ENCODE measurements around the gene LRG1. TPM values are rescaled to one million over a fixed set of nuclear protein-coding genes. Genes with fewer than 3 reads are reported as not detected.

The LRG1 gene
- total and polyA plus RNA-seq, 8 donors: 2.1 to 23.3 (median 7.6) TPM; not detected in 1

DNA sequence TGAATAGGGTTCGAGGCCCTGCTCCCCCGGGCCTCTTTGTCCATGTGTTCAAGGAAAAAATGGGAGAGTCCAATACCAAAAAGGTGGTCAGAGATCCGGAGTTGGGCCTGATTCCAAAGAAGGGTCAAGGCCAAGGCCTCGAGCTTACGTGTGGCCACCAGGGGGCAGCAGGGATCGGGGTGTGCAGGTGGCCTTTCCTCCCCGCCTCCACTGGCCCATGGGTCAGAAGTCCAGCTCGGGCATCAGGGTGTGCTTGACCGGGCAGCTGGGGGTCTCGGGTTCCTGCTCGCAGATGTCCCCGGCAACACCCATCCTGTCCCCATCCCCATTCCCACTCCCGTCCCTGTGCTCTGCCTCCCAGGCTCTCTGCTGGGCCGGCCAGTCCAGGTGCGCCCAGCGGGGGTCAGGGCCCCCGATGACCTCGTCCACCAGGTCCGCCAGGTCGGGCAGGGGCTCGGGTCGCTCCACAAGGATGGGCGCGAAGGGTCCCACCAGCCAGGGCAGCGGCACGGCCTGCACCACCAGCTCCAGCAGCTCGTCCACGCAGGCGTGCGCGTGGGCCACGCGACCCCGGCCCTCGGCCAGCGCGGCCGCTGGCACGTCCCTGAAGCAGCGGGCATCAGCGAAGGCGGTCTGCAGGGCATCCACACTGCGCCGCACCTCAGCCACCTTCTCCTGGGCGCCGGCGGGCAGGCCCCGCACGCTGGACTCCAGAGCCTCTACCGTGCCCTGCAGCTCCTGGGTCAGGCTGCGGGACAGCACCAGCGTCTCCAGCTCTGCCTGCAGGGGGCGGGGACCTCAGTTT, 16.3 kb downstream of the LRG1 start:
- TF ChIP-seq POLR2A (IDR thresholded peaks at IDR 0.05) (no peak), EP300 (IDR thresholded peaks at IDR 0.05) (no peak), POLR2AphosphoS5 (IDR thresholded peaks at IDR 0.05) (no peak), CTCF (IDR thresholded peaks at IDR 0.05) (peak in 5 of 7 experiments; percentile 22 to 64 (median 46))
- Histone ChIP-seq H3K4me3 (no peak overlapping the region), H3K27ac (no peak overlapping the region), H3K27me3 (peaks cover 0 to 5% (median 0%) of the 10 kb centered on the region in 3 donors), H3K9me3 (no peaks in the 10 kb centered on the region), H3K4me1 (peaks cover 8 to 21% (median 15%) of the 10 kb centered on the region in 4 donors), H3K36me3 (no peaks in the 10 kb centered on the region)
- intact Hi-C loops (cut with DNase I; ENCODE audit: low total_unique reads): no loop called here
- DNase-seq: peak; percentile 55 to 69
- 31 to 77% (median 73%) methylated on average over 2 to 53 of the region's 53 CpGs for WGBS, 5 donors

DNA sequence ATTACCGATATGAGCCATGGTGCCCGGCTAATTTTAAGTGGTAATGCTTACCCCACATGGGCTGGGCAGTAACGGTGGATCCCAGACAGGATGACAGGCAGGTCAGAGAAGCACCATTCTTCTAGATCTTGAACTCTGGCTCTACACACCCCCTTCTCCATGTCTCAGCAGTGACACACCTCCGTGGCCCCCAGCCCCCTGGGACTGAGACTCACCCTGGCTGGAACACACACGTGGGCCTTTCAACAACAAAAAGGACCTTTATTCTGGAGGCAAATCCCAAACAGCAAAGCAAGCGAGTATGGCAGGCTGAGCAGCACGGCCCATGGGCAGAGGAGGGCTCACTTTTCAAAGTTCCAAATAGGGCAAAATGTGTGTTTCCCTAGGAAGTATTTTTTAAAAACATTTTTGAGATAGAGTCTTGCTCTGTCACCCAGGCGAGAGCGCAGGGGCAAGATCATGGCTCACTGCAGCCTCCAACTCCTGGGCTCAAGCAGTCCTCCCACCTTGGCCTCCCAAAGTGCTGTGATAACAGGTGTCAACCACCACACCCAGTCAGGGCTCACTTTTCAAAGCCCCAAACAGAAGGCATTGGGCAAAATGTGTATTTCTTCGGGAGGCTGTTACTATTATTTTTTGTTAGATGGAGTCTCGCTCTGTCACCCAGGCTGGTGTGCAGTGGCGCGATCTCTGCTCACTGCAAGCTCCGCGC, 17.4 kb downstream of the LRG1 start:
- intact Hi-C loops (cut with DNase I; ENCODE audit: low total_unique reads): no loop called here
- no peaks in the 10 kb centered on the region for H3K9me3 ChIP-seq
- DNase-seq: no peak
- H3K27me3 ChIP-seq: peaks cover 0 to 5% (median 0%) of the 10 kb centered on the region in 3 donors
- H3K4me1 ChIP-seq: peaks cover 13 to 30% (median 23%) of the 10 kb centered on the region in 4 donors
- WGBS, 5 donors: 88 to 95% (median 91%) methylated on average over 13 to 15 of the region's 15 CpGs
- TF ChIP-seq CTCF (IDR thresholded peaks at IDR 0.05): no peak
- TF ChIP-seq EP300 (IDR thresholded peaks at IDR 0.05): no peak
- TF ChIP-seq POLR2AphosphoS5 (IDR thresholded peaks at IDR 0.05): no peak
- no peak for TF ChIP-seq POLR2A (IDR thresholded peaks at IDR 0.05)
- no peak overlapping the region for H3K27ac ChIP-seq
- H3K4me3 ChIP-seq: no peak overlapping the region
- H3K36me3 ChIP-seq: no peaks in the 10 kb centered on the region

DNA sequence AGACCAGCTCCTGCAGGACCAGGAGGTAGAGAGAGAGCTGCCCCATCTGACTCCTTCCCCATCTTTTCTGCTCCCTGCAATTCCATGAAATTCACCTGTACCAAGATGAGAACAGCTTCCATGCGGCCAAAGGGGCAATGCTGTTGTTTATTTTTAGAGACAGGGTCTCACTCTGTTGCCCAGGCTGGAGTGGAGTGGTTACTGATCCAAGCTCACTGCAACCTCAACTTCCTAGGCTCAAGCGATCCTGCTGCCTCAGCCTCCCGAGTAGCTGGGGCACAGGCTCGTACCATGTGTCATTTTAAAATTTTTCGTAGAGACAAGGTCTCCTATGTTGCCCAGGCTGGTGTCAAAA, 18.0 kb downstream of the LRG1 start:
- Histone ChIP-seq H3K4me1 (peaks cover 13 to 32% (median 24%) of the 10 kb centered on the region in 4 donors), H3K27ac (peak overlapping the region in 1 of 5 donors; percentile 89), H3K36me3 (no peaks in the 10 kb centered on the region), H3K27me3 (peaks cover 0 to 10% (median 0%) of the 10 kb centered on the region in 3 donors), H3K4me3 (no peak overlapping the region), H3K9me3 (no peaks in the 10 kb centered on the region)
- WGBS, 5 donors: 87 to 93% (median 91%) methylated on average over 5 of the region's 5 CpGs
- no peak for DNase-seq
- intact Hi-C loops (cut with DNase I; ENCODE audit: low total_unique reads): no loop called here
- TF ChIP-seq EP300 (IDR thresholded peaks at IDR 0.05): no peak
- TF ChIP-seq CTCF (IDR thresholded peaks at IDR 0.05): no peak
- no peak for TF ChIP-seq POLR2A (IDR thresholded peaks at IDR 0.05)
- no peak for TF ChIP-seq POLR2AphosphoS5 (IDR thresholded peaks at IDR 0.05)

DNA sequence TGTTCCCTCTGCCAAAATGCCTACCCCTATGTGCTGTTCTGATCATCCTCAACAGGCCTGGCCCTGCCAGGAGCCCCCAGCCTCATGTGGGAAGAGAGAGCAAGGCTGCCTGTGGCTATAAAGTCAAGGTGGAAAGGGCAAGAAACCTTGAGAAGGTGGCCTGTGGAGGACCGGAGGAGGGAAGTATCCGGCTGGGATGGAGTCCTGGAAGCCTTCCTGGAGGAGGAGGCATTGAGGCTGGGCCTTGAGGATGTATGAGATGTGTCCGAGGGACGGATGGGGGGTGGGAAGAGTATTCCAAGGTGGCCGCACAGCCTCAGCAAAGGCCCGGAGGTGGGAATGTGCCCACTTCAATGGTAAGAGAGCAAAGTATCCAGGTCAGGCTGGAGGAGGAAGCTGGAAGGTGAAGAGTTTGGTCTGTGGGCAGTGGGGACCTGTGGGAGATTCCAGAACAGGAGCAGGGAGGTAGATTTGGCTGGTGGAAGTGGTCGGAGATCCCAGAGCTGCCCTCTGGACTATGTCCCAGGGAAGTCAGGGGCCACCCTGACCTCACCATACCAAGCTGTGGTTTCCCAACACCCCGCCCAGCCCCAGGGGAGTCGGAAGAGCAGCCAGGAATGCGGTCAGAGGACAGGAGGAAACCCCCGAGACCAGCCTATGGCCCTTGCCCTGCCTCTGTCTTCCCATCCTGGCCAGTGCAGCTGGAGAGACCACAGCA, 18.5 kb downstream of the LRG1 start:
- Histone ChIP-seq H3K27ac (peak overlapping the region in 1 of 5 donors; percentile 89), H3K4me1 (peaks cover 17 to 37% (median 27%) of the 10 kb centered on the region in 4 donors), H3K36me3 (peaks cover 0 to 2% (median 0%) of the 10 kb centered on the region in 4 donors), H3K9me3 (no peaks in the 10 kb centered on the region), H3K4me3 (no peak overlapping the region), H3K27me3 (peaks cover 0 to 13% (median 0%) of the 10 kb centered on the region in 3 donors)
- no peak for DNase-seq
- WGBS, 5 donors: 78 to 91% (median 80%) methylated on average over 8 to 11 of the region's 11 CpGs
- intact Hi-C loops (cut with DNase I; ENCODE audit: low total_unique reads): no loop called here
- TF ChIP-seq EP300 (IDR thresholded peaks at IDR 0.05): no peak
- TF ChIP-seq POLR2A (IDR thresholded peaks at IDR 0.05): no peak
- TF ChIP-seq POLR2AphosphoS5 (IDR thresholded peaks at IDR 0.05): no peak
- TF ChIP-seq CTCF (IDR thresholded peaks at IDR 0.05): no peak
